ENCODE measurements around the gene CCDC33.

CCDC33 gene

GRCh38 chr15:74209560-74209958 is 26.6 kb upstream of the CCDC33 start:
- DNase-seq: no peak

GRCh38 chr15:74209997-74210671 is 26.0 kb upstream of the CCDC33 start:
- no peak for DNase-seq

GRCh38 chr15:74210729-74211128 is 25.4 kb upstream of the CCDC33 start:
- no peak for DNase-seq

- DNase-seq: no peak
Observed at GRCh38 chr15:74211656-74212055, 24.5 kb upstream of the CCDC33 start.

- DNase-seq: no peak
Observed at GRCh38 chr15:74212494-74212893, 23.6 kb upstream of the CCDC33 start.

GRCh38 chr15:74213858-74214284 is 22.3 kb upstream of the CCDC33 start:
- no peak for DNase-seq

- no peak for DNase-seq
Observed at GRCh38 chr15:74214324-74215021, 21.7 kb upstream of the CCDC33 start.

- DNase-seq: no peak
Observed at GRCh38 chr15:74215958-74216357, 20.2 kb upstream of the CCDC33 start.

- DNase-seq: no peak
Observed at GRCh38 chr15:74216949-74217348, 19.2 kb upstream of the CCDC33 start.

GRCh38 chr15:74217907-74218885 is 17.9 kb upstream of the CCDC33 start:
- DNase-seq: no peak

GRCh38 chr15:74220475-74221248 is 15.5 kb upstream of the CCDC33 start:
- peak; percentile 61 for DNase-seq

- peak; percentile 35 for DNase-seq
Observed at GRCh38 chr15:74221399-74222239, 14.5 kb upstream of the CCDC33 start.

GRCh38 chr15:74222240-74223119 is 13.6 kb upstream of the CCDC33 start:
- peak; percentile 84 for DNase-seq

GRCh38 chr15:74225928-74226327 is 10.2 kb upstream of the CCDC33 start:
- no peak for DNase-seq

GRCh38 chr15:74226761-74227540 is 9.2 kb upstream of the CCDC33 start:
- no peak for DNase-seq

GRCh38 chr15:74227968-74228722 is 8.0 kb upstream of the CCDC33 start:
- DNase-seq: peak; percentile 83

- peak; percentile 89 for DNase-seq
Observed at GRCh38 chr15:74228723-74229081, 7.4 kb upstream of the CCDC33 start.

GRCh38 chr15:74229686-74230085 is 6.4 kb upstream of the CCDC33 start:
- no peak for DNase-seq

GRCh38 chr15:74231475-74231874 is 4.7 kb upstream of the CCDC33 start:
- DNase-seq: no peak

Data from NCI-H1092 treated with DMSO at 0.1 percent for 48 hours (cell line).